Tracheal epithelial cell (primary cell): ENCODE results near the gene SLC25A46. TPM values are rescaled to one million over a fixed set of nuclear protein-coding genes. Genes with fewer than 3 reads are reported as not detected.

ENCODE experiments used
- total RNA-seq: library from RNA; depleted of rRNA; stranded (reverse); fragments of >200 nt; gene quantifications from 2 replicates; pipeline ENCODE4 v1.2.1, GENCODE V29; 2014

Gene SLC25A46
- 55.8 and 71.6 TPM in 2 replicates for total RNA-seq

GRCh38 chr5:110738812-110739651 lies at the start of gene SLC25A46:
Gene SLC25A46 (plus strand): TSS chr5:110739007. CDS start chr5:110739120, 113 bp downstream.

GRCh38 chr5:110726249-110727024 lies 12.4 kb upstream of the SLC25A46 start, which contains the start of gene TMEM232:
Gene TMEM232 (minus strand): TSS chr5:110726671. CDS start chr5:110667352, 59,319 bp downstream.

Other genes with a start within 250 kb of the SLC25A46 start
- gene TMEM232, start 12.3 kb upstream of the SLC25A46 start, total RNA-seq, result 1.4 and 1.5 TPM in 2 replicates